ENCODE results near the gene CDK3. TPM values are rescaled to one million over a fixed set of nuclear protein-coding genes. Genes with fewer than 3 reads are reported as not detected.

Gene CDK3
- total and polyA plus RNA-seq, 9 of the 15 experiments (the other 6 are each of a cell fraction or from before 2014, with no cell fraction given): 0.55 to 8.2 (median 4.7) TPM

- TF ChIP-seq, protein P1, sequence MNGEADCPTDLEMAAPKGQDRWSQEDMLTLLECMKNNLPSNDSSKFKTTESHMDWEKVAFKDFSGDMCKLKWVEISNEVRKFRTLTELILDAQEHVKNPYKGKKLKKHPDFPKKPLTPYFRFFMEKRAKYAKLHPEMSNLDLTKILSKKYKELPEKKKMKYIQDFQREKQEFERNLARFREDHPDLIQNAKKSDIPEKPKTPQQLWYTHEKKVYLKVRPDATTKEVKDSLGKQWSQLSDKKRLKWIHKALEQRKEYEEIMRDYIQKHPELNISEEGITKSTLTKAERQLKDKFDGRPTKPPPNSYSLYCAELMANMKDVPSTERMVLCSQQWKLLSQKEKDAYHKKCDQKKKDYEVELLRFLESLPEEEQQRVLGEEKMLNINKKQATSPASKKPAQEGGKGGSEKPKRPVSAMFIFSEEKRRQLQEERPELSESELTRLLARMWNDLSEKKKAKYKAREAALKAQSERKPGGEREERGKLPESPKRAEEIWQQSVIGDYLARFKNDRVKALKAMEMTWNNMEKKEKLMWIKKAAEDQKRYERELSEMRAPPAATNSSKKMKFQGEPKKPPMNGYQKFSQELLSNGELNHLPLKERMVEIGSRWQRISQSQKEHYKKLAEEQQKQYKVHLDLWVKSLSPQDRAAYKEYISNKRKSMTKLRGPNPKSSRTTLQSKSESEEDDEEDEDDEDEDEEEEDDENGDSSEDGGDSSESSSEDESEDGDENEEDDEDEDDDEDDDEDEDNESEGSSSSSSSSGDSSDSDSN (IDR thresholded peaks at IDR 0.05; ENCODE audit: borderline replicate concordance in 1 of 2, low read depth in 2 of 2, low read length in 2 of 2): peak; percentile 45 to 67; a peak in 1 of 4 replicates
- TF ChIP-seq ZNF785 (CRISPR knock-in tag; IDR thresholded peaks at IDR 0.05) (no peak), ZFP1 (CRISPR knock-in tag; IDR thresholded peaks at IDR 0.05) (0 out of 2 replicates have a peak, but pooled peaks have one; percentile 38), KAT7 (CRISPR knock-in tag; IDR thresholded peaks at IDR 0.05; ENCODE audit: borderline replicate concordance) (peak; percentile 79; the same call in 1 of the 2 replicates), MITF (IDR thresholded peaks at IDR 0.05) (0 out of 2 replicates have a peak, but pooled peaks have one; percentile 9), NFYB (IDR thresholded peaks at IDR 0.05; ENCODE audit: extremely low read depth, insufficient read length) (no peak), YY1 (IDR thresholded peaks at IDR 0.05; ENCODE audit: borderline replicate concordance in 1 of 3, control insufficient read depth in 1 of 3, extremely low read depth in 1 of 3, insufficient read depth in 3 of 3, insufficient read length in 1 of 3, insufficient replicate concordance in 2 of 3, low read depth in 1 of 3, low read length in 2 of 3) (peak in 2 of 3 experiments; percentile 59 to 76), ZNF347 (CRISPR knock-in tag; IDR thresholded peaks at IDR 0.05; ENCODE audit: low read depth) (peak; percentile 54; the same call in 1 of the 2 replicates), TAF9B (IDR thresholded peaks at IDR 0.05; ENCODE audit: partially characterized antibody) (peak; percentile 91), KLF13 (tag; IDR thresholded peaks at IDR 0.05; ENCODE audit: borderline replicate concordance, low read depth) (0 out of 2 replicates have a peak, but pooled peaks have one; percentile 75), TAF7 (tag; IDR thresholded peaks at IDR 0.05) (peak; percentile 54; the same call in 1 of the 2 replicates), ATF1 (CRISPR knock-in tag; IDR thresholded peaks at IDR 0.05) (no peak), ATF1 (tag; IDR thresholded peaks at IDR 0.05) (peak; percentile 84), GTF2F1 (IDR thresholded peaks at IDR 0.05; ENCODE audit: low read depth, low read length) (peak; percentile 79; the same call in 1 of the 2 replicates), RBBP5 (IDR thresholded peaks at IDR 0.05; ENCODE audit: borderline replicate concordance, insufficient read depth, low read length, poor library complexity, severe bottlenecking) (peak; percentile 72), MXD1 (CRISPR knock-in tag; IDR thresholded peaks at IDR 0.05; ENCODE audit: borderline replicate concordance, poor library complexity, severe bottlenecking) (no peak), GABPA (tag; conservative IDR thresholded peaks at IDR 0.05; ENCODE audit: low read depth) (peak; percentile 87), BHLHE40 (IDR thresholded peaks at IDR 0.05; ENCODE audit: low read length) (peak; percentile 97)
- TF ChIP-seq, protein P2, sequence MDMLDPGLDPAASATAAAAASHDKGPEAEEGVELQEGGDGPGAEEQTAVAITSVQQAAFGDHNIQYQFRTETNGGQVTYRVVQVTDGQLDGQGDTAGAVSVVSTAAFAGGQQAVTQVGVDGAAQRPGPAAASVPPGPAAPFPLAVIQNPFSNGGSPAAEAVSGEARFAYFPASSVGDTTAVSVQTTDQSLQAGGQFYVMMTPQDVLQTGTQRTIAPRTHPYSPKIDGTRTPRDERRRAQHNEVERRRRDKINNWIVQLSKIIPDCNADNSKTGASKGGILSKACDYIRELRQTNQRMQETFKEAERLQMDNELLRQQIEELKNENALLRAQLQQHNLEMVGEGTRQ (CRISPR knock-in tag; IDR thresholded peaks at IDR 0.05): peak; percentile 98
These were observed 21.5 kb upstream of the CDK3 start, which contains the start of the genes ACOX1 and TEN1 (continued) for GRCh38 chr17:75978938-75979704.

Data from K562 (cell line).